ENCODE data around the gene DDX41.

The DDX41 gene

GRCh38 chr5:177476531-177477233 lies 40.1 kb downstream of the DDX41 start:
- Histone ChIP-seq H3K79me2 (ENCODE audit: insufficient read depth, low read length) (no peaks in the 10 kb centered on the region), H4K20me1 (ENCODE audit: insufficient read depth, low read length) (no peaks in the 10 kb centered on the region), H3K4me3 (ENCODE audit: low read depth, low read length, poor library complexity, severe bottlenecking) (no peak overlapping the region), H3K9ac (ENCODE audit: low read length) (no peak overlapping the region), H3K27me3 (ENCODE audit: insufficient read depth, low read length) (no peaks in the 10 kb centered on the region), H2AFZ (ENCODE audit: low read length) (no peak overlapping the region), H3K9me3 (ENCODE audit: low read length) (no peaks in the 10 kb centered on the region), H3K4me1 (ENCODE audit: insufficient read depth, low read length, severe bottlenecking) (peaks cover 32% of the 10 kb centered on the region), H3K9me2 (ENCODE audit: low read depth, low read length) (no peaks in the 10 kb centered on the region), H3F3A (ENCODE audit: insufficient read depth, low read length) (no peaks in the 10 kb centered on the region), H3K4me2 (ENCODE audit: low read length) (no peak overlapping the region), H3K27ac (ENCODE audit: low read depth, low read length, poor library complexity, severe bottlenecking) (no peak overlapping the region), H3K36me3 (ENCODE audit: insufficient read depth, low read length) (peaks cover 5% of the 10 kb centered on the region; the same call in 1 of the 2 replicates)
- TF ChIP-seq EZH2 (IDR thresholded peaks at IDR 0.05; ENCODE audit: borderline replicate concordance, low read length), result no peak
- no peak for TF ChIP-seq CTCF (IDR thresholded peaks at IDR 0.05; ENCODE audit: low read length)

GRCh38 chr5:177475563-177476427 lies 41.0 kb downstream of the DDX41 start:
- Histone ChIP-seq H3K4me2 (ENCODE audit: low read length) (no peak overlapping the region), H4K20me1 (ENCODE audit: insufficient read depth, low read length) (no peaks in the 10 kb centered on the region), H2AFZ (ENCODE audit: low read length) (no peak overlapping the region), H3K4me3 (ENCODE audit: low read depth, low read length, poor library complexity, severe bottlenecking) (no peak overlapping the region), H3K9me2 (ENCODE audit: low read depth, low read length) (no peaks in the 10 kb centered on the region), H3K27ac (ENCODE audit: low read depth, low read length, poor library complexity, severe bottlenecking) (peak overlapping the region; percentile 17), H3K9ac (ENCODE audit: low read length) (no peak overlapping the region), H3K79me2 (ENCODE audit: insufficient read depth, low read length) (no peaks in the 10 kb centered on the region), H3K4me1 (ENCODE audit: insufficient read depth, low read length, severe bottlenecking) (peaks cover 37% of the 10 kb centered on the region), H3F3A (ENCODE audit: insufficient read depth, low read length) (no peaks in the 10 kb centered on the region), H3K36me3 (ENCODE audit: insufficient read depth, low read length) (peaks cover 12% of the 10 kb centered on the region; the same call in 1 of the 2 replicates), H3K9me3 (ENCODE audit: low read length) (no peaks in the 10 kb centered on the region), H3K27me3 (ENCODE audit: insufficient read depth, low read length) (no peaks in the 10 kb centered on the region)
- TF ChIP-seq CTCF (IDR thresholded peaks at IDR 0.05; ENCODE audit: low read length) (no peak), EZH2 (IDR thresholded peaks at IDR 0.05; ENCODE audit: borderline replicate concordance, low read length) (no peak)

- Histone ChIP-seq H3F3A (ENCODE audit: insufficient read depth, low read length) (no peaks in the 10 kb centered on the region), H3K9ac (ENCODE audit: low read length) (no peak overlapping the region), H3K4me1 (ENCODE audit: insufficient read depth, low read length, severe bottlenecking) (peaks cover 42% of the 10 kb centered on the region), H3K36me3 (ENCODE audit: insufficient read depth, low read length) (peaks cover 15% of the 10 kb centered on the region; the same call in 1 of the 2 replicates), H3K79me2 (ENCODE audit: insufficient read depth, low read length) (no peaks in the 10 kb centered on the region), H3K9me2 (ENCODE audit: low read depth, low read length) (no peaks in the 10 kb centered on the region), H3K27ac (ENCODE audit: low read depth, low read length, poor library complexity, severe bottlenecking) (no peak overlapping the region), H3K9me3 (ENCODE audit: low read length) (no peaks in the 10 kb centered on the region), H4K20me1 (ENCODE audit: insufficient read depth, low read length) (no peaks in the 10 kb centered on the region), H3K4me2 (ENCODE audit: low read length) (no peak overlapping the region), H3K4me3 (ENCODE audit: low read depth, low read length, poor library complexity, severe bottlenecking) (no peak overlapping the region), H2AFZ (ENCODE audit: low read length) (no peak overlapping the region), H3K27me3 (ENCODE audit: insufficient read depth, low read length) (no peaks in the 10 kb centered on the region)
- TF ChIP-seq CTCF (IDR thresholded peaks at IDR 0.05; ENCODE audit: low read length) (no peak), EZH2 (IDR thresholded peaks at IDR 0.05; ENCODE audit: borderline replicate concordance, low read length) (no peak)
Measured at GRCh38 chr5:177474846-177475562, 41.8 kb downstream of the DDX41 start.

Measured in OCI-LY1 (cell line).